K562 (cell line): Measurements from ENCODE around the gene DDX55. TPM values are rescaled to one million over a fixed set of nuclear protein-coding genes. Genes with fewer than 3 reads are reported as not detected.

Experiments
- ARHGAP35 ChIP-seq: fragments of 450-650 bp; IDR thresholded peaks from 2 replicates; pipeline ENCODE4 v1.6.1; 2018; ENCODE audit not compliant: partially characterized antibody
- CBX8 ChIP-seq: fragments of 200-600 bp; sonication (generic); IDR thresholded peaks from 2 replicates; pipeline ENCODE4 v1.6.1; 2012; ENCODE audit warnings: borderline replicate concordance, mixed run types, low read depth, mild to moderate bottlenecking, moderate library complexity, mixed read lengths, low read length, control low read depth, inconsistent platforms; ENCODE audit not compliant: poor library complexity, severe bottlenecking; ENCODE audit errors: extremely low read depth
- ELF2 ChIP-seq: fragments of 250-450 bp; sonication (Bioruptor Pico); IDR thresholded peaks from 2 replicates; pipeline ENCODE4 v1.5.0; 2021; ENCODE audit warnings: mild to moderate bottlenecking
- FUS ChIP-seq: fragments of 200-400 bp; formaldehyde crosslinking; optimal IDR thresholded peaks from 2 replicates; pipeline ENCODE3; 2017; ENCODE audit warnings: low read depth, low read length
- GABPB2 ChIP-seq: fragments of 250-450 bp; sonication (Bioruptor Pico); conservative IDR thresholded peaks from 2 replicates; pipeline ENCODE4 v1.5.1; 2021; ENCODE audit warnings: mild to moderate bottlenecking
- GATA2 ChIP-seq: sonication (generic); formaldehyde crosslinking; IDR thresholded peaks from 2 replicates; pipeline ENCODE4 v1.4.0; 2020; ENCODE audit warnings: mild to moderate bottlenecking, missing genetic modification reagents
- GTF2E2 ChIP-seq: fragments of 200-800 bp; sonication (Bioruptor generic); IDR thresholded peaks from 2 replicates; pipeline ENCODE4 v1.6.1; 2016; ENCODE audit warnings: missing genetic modification characterization, missing compliant biosample characterization
- HDAC2 ChIP-seq: fragments of 450-650 bp; IDR thresholded peaks from 2 replicates; pipeline ENCODE4 v1.6.1; 2016; ENCODE audit warnings: mild to moderate bottlenecking
- HNRNPK ChIP-seq: fragments of 200-400 bp; formaldehyde crosslinking; IDR thresholded peaks from one replicate; pipeline ENCODE4 v1.6.1; 2018; ENCODE audit warnings: mild to moderate bottlenecking, low read depth, low read length; ENCODE audit not compliant: poor library complexity, severe bottlenecking
- KLF16 ChIP-seq: IDR thresholded peaks from 2 replicates; pipeline ENCODE4 v1.6.1; 2016; ENCODE audit warnings: antibody characterized with exemption
- MBD2 ChIP-seq: sonication (generic); IDR thresholded peaks from 2 replicates; pipeline ENCODE4 v1.6.1; 2016; ENCODE audit warnings: low read depth, borderline replicate concordance
- NCOA1 ChIP-seq: fragments of 450-650 bp; IDR thresholded peaks from 2 replicates; pipeline ENCODE4 v1.6.1; 2016; ENCODE audit warnings: low read depth
- NR4A1 ChIP-seq, 2 experiments: fragments of 250-450 bp in 1 of 2; fragments of 450-650 bp in 1 of 2; sonication (Bioruptor Pico) in 1 of 2; IDR thresholded peaks; 2 replicates each; pipeline versions ENCODE4 v1.4.0 to v1.6.1; 2016 to 2020; ENCODE audit warnings: mild to moderate bottlenecking in 2 of 2, missing compliant biosample characterization in 1 of 2, missing genetic modification characterization in 1 of 2, moderate library complexity in 1 of 2
- OTX1 ChIP-seq: fragments of 450-650 bp; formaldehyde crosslinking; IDR thresholded peaks from 2 replicates; pipeline ENCODE4 v1.4.0; 2022; ENCODE audit warnings: mild to moderate bottlenecking
- PHB2 ChIP-seq: fragments of 450-650 bp; IDR thresholded peaks from 2 replicates; pipeline ENCODE4 v1.6.1; 2017; ENCODE audit warnings: low read depth
- PTTG1 ChIP-seq: fragments of 450-650 bp; IDR thresholded peaks from 2 replicates; pipeline ENCODE4 v1.6.1; 2016; ENCODE audit warnings: low read depth, mild to moderate bottlenecking, missing genetic modification characterization, missing compliant biosample characterization
- RB1 ChIP-seq: fragments of 450-650 bp; IDR thresholded peaks from 2 replicates; pipeline ENCODE4 v1.6.1; 2017; ENCODE audit warnings: low read depth, mild to moderate bottlenecking
- SOX6 ChIP-seq: fragments of 450-650 bp; IDR thresholded peaks from 2 replicates; pipeline ENCODE4 v1.6.1; 2014; ENCODE audit warnings: mild to moderate bottlenecking
- TFAM ChIP-seq: fragments of 250-450 bp; sonication (Bioruptor Pico); conservative IDR thresholded peaks from 2 replicates; pipeline ENCODE4 v1.5.0; 2021; ENCODE audit warnings: mild to moderate bottlenecking, moderate library complexity
- ZFPM2 ChIP-seq: fragments of 250-450 bp; sonication (Bioruptor Pico); IDR thresholded peaks from 2 replicates; pipeline ENCODE4 v1.5.1; 2022; ENCODE audit warnings: mild to moderate bottlenecking
- ZNF121 ChIP-seq: sonication (generic); formaldehyde crosslinking; conservative IDR thresholded peaks from 2 replicates; pipeline ENCODE4 v1.8.0; 2022; ENCODE audit warnings: missing genetic modification reagents
- ZNF76 ChIP-seq: fragments of 250-450 bp; sonication (Bioruptor Pico); IDR thresholded peaks from 2 replicates; pipeline ENCODE4 v1.4.0; 2020; ENCODE audit warnings: mild to moderate bottlenecking, moderate library complexity, borderline replicate concordance
- polyA plus RNA-seq, 8 experiments: library from polyadenylated mRNA; depleted of rRNA in 4 of 8; stranded (reverse) in 5 of 8; unstranded in 3 of 8; fragments of >200 nt; fragmentation: Nextera tagmentation in 2 of 8; fragmentation: Illumina TruSeq in 1 of 8; extraction: Ambion mirVana in 2 of 8; extraction: Trizol in 1 of 8; gene quantifications; 2 replicates each; pipeline versions ENCODE4 v1.2.1 to v1.2.3, GENCODE V29; 2011 to 2014; ENCODE audit warnings: inconsistent platforms in 1 of 8, missing spikeins in 1 of 8
- total RNA-seq, 7 experiments: library from RNA; depleted of rRNA in 6 of 7; stranded (reverse); fragments of >200 nt in 6 of 7; fragmentation: Illumina TruSeq in 2 of 7; extraction: Trizol in 2 of 7; gene quantifications; 2 replicates each; pipeline versions ENCODE4 v1.2.1 to v1.2.3, GENCODE V29; 2011 to 2021; ENCODE audit warnings: low replicate concordance in 1 of 7
- TF ChIP-seq, protein P1 (sequence below): sonication (generic); formaldehyde crosslinking; IDR thresholded peaks from 2 replicates; pipeline ENCODE4 v1.8.1; 2023; ENCODE audit warnings: mild to moderate bottlenecking, missing genetic modification reagents
- TF ChIP-seq, protein P2 (sequence below): sonication (generic); formaldehyde crosslinking; IDR thresholded peaks from 2 replicates; pipeline ENCODE4 v1.8.1; 2023; ENCODE audit warnings: mild to moderate bottlenecking, missing genetic modification reagents
- TF ChIP-seq, protein P3 (sequence below): IDR thresholded peaks from 2 replicates; pipeline ENCODE4 v1.6.1; 2011; ENCODE audit warnings: borderline replicate concordance, low read depth, mild to moderate bottlenecking, moderate library complexity, low read length; ENCODE audit not compliant: insufficient read depth, poor library complexity, severe bottlenecking

DDX55 gene
- total and polyA plus RNA-seq, 9 of the 15 experiments (the other 6 are each of a cell fraction or from before 2014, with no cell fraction given), result 10.6 to 71.0 (median 60.9) TPM

DNA sequence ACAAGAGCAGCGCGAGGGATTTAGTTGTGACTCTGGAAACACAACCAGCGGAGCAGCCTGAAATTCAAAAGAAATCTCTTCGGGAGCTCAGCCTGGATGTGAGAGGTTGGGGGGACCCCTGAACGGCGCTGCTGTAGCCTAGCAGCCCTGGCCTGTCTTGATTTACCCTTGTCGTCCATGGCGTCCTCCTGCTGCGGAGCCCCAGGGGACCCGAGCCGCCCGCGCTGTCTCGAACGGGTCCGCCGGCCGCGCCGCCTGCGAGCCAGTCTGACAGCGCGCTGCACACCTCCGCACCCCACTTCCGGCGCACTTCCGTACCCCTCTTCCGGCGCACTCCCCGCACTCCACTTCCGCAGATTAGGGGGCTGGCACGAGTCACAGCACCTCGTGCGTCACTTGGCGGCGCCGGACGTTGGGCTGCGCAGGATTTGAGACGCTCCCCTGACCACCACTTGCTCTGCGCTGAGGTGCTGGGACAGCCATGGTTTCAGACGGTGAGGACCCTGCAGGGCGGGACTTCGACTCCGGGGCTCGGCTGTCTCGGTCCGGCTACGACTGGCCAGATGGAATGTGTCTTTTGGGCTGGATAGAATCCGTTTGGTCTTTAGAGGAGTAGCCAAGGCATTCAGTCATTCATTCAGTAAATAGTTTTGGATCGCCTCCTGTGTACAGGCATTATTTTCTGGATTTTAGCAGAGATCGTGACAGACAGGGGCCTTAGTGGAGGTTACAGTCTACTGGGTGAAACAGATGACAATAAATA is 31.7 kb downstream of the DDX55 start, which contains the start of the genes EIF2B1 and GTF2H3 (continued):
- TF ChIP-seq, protein P1, sequence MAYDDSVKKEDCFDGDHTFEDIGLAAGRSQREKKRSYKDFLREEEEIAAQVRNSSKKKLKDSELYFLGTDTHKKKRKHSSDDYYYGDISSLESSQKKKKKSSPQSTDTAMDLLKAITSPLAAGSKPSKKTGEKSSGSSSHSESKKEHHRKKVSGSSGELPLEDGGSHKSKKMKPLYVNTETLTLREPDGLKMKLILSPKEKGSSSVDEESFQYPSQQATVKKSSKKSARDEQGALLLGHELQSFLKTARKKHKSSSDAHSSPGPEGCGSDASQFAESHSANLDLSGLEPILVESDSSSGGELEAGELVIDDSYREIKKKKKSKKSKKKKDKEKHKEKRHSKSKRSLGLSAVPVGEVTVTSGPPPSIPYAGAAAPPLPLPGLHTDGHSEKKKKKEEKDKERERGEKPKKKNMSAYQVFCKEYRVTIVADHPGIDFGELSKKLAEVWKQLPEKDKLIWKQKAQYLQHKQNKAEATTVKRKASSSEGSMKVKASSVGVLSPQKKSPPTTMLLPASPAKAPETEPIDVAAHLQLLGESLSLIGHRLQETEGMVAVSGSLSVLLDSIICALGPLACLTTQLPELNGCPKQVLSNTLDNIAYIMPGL (CRISPR knock-in tag), result peak; percentile 88; the same call in 1 of the 2 replicates
- no peak for TF ChIP-seq GATA2
- no peak for TF ChIP-seq ARHGAP35
- TF ChIP-seq KLF16, result 0 out of 2 replicates have a peak, but pooled peaks have one; percentile 11
- TF ChIP-seq SOX6, result no peak
- TF ChIP-seq, protein P2, sequence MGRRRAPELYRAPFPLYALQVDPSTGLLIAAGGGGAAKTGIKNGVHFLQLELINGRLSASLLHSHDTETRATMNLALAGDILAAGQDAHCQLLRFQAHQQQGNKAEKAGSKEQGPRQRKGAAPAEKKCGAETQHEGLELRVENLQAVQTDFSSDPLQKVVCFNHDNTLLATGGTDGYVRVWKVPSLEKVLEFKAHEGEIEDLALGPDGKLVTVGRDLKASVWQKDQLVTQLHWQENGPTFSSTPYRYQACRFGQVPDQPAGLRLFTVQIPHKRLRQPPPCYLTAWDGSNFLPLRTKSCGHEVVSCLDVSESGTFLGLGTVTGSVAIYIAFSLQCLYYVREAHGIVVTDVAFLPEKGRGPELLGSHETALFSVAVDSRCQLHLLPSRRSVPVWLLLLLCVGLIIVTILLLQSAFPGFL (CRISPR knock-in tag), result no peak
- TF ChIP-seq NR4A1 (CRISPR knock-in tag; IDR thresholded peaks at IDR 0.05), result no peak
- TF ChIP-seq NR4A1 (tag; IDR thresholded peaks at IDR 0.05), result no peak
- no peak for TF ChIP-seq NCOA1
- peak; percentile 99 for TF ChIP-seq ELF2 (CRISPR knock-in tag)
- no peak for TF ChIP-seq ZNF76 (CRISPR knock-in tag)
- peak; percentile 85 for TF ChIP-seq RB1
- no peak for TF ChIP-seq PTTG1 (tag)
- TF ChIP-seq GTF2E2 (tag), result peak; percentile 85
- TF ChIP-seq OTX1 (CRISPR knock-in tag), result no peak
- TF ChIP-seq PHB2, result no peak
- no peak for TF ChIP-seq ZFPM2 (CRISPR knock-in tag)
- TF ChIP-seq TFAM (CRISPR knock-in tag), result no peak
- no peak for TF ChIP-seq HNRNPK
- no peak for TF ChIP-seq CBX8
- TF ChIP-seq, protein P3, sequence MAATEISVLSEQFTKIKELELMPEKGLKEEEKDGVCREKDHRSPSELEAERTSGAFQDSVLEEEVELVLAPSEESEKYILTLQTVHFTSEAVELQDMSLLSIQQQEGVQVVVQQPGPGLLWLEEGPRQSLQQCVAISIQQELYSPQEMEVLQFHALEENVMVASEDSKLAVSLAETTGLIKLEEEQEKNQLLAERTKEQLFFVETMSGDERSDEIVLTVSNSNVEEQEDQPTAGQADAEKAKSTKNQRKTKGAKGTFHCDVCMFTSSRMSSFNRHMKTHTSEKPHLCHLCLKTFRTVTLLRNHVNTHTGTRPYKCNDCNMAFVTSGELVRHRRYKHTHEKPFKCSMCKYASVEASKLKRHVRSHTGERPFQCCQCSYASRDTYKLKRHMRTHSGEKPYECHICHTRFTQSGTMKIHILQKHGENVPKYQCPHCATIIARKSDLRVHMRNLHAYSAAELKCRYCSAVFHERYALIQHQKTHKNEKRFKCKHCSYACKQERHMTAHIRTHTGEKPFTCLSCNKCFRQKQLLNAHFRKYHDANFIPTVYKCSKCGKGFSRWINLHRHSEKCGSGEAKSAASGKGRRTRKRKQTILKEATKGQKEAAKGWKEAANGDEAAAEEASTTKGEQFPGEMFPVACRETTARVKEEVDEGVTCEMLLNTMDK, result peak; percentile 2
- no peak for TF ChIP-seq ZNF121 (CRISPR knock-in tag)
- TF ChIP-seq MBD2, result peak; percentile 88
- no peak for TF ChIP-seq GABPB2 (CRISPR knock-in tag)
- peak; percentile 81 for TF ChIP-seq HDAC2
- no peak for TF ChIP-seq FUS
